IPS-18c (cell line): ENCODE data around the gene MANBA.

Experiments
- H3K4me3 ChIP-seq: 2 replicates; pipeline ENCODE4 v1.7.0; 2013; ENCODE audit warnings: low read depth, mild to moderate bottlenecking, low read length, moderate library complexity; ENCODE audit not compliant: insufficient read depth
- H3K9me3 ChIP-seq: one replicate; pipeline ENCODE4 v1.6.1; 2013; ENCODE audit warnings: mild to moderate bottlenecking, low read length, moderate library complexity; ENCODE audit not compliant: control insufficient read depth, insufficient read depth

MANBA gene

GRCh38 chr4:102598086-102598761, 162.5 kb downstream of the MANBA start:
- no peak overlapping the region for H3K4me3 ChIP-seq
- H3K9me3 ChIP-seq = no peaks in the 10 kb centered on the region

GRCh38 chr4:102596532-102596931, 164.2 kb downstream of the MANBA start:
- Histone ChIP-seq H3K4me3 (no peak overlapping the region), H3K9me3 (no peaks in the 10 kb centered on the region)

- Histone ChIP-seq H3K9me3 (no peaks in the 10 kb centered on the region), H3K4me3 (no peak overlapping the region)
Observed at GRCh38 chr4:102594000-102594399, 166.8 kb downstream of the MANBA start.

GRCh38 chr4:102593147-102593546, 167.6 kb downstream of the MANBA start:
- Histone ChIP-seq H3K4me3 (no peak overlapping the region), H3K9me3 (no peaks in the 10 kb centered on the region)

GRCh38 chr4:102592256-102592655, 168.5 kb downstream of the MANBA start:
- H3K9me3 ChIP-seq = no peaks in the 10 kb centered on the region

GRCh38 chr4:102589743-102590142, 171.0 kb downstream of the MANBA start:
- Histone ChIP-seq H3K4me3 (no peak overlapping the region), H3K9me3 (no peaks in the 10 kb centered on the region)

More at GRCh38 chr4:102592256-102592655, 168.5 kb downstream of the MANBA start:
- no peak overlapping the region for H3K4me3 ChIP-seq

- no peak overlapping the region for H3K4me3 ChIP-seq
Observed at GRCh38 chr4:102586644-102587021, 174.1 kb downstream of the MANBA start.

GRCh38 chr4:102586002-102586643, 174.6 kb downstream of the MANBA start:
- no peak overlapping the region for H3K4me3 ChIP-seq
- H3K9me3 ChIP-seq = no peaks in the 10 kb centered on the region

More at GRCh38 chr4:102586644-102587021, 174.1 kb downstream of the MANBA start:
- H3K9me3 ChIP-seq = no peaks in the 10 kb centered on the region

- no peaks in the 10 kb centered on the region for H3K9me3 ChIP-seq
- H3K4me3 ChIP-seq = no peak overlapping the region
Observed at GRCh38 chr4:102585329-102585728, 175.4 kb downstream of the MANBA start.

GRCh38 chr4:102584091-102584490, 176.7 kb downstream of the MANBA start:
- no peaks in the 10 kb centered on the region for H3K9me3 ChIP-seq
- no peak overlapping the region for H3K4me3 ChIP-seq
